Neural cell (in vitro differentiated cells): Measurements from ENCODE around the gene PRG2.

Experiments
- CTCF ChIP-seq: fragments of 450-650 bp; IDR thresholded peaks from 2 replicates; pipeline ENCODE4 v1.5.1; 2014; ENCODE audit warnings: antibody characterized with exemption, mild to moderate bottlenecking, moderate library complexity; ENCODE audit not compliant: poor library complexity, severe bottlenecking
- EP300 ChIP-seq: fragments of 450-650 bp; conservative IDR thresholded peaks from 2 replicates; pipeline ENCODE4 v1.6.1; 2014; ENCODE audit warnings: antibody characterized with exemption, mild to moderate bottlenecking, moderate library complexity; ENCODE audit not compliant: poor library complexity, severe bottlenecking
- EZH2 ChIP-seq: fragments of 200-600, 300-800 bp; shearing (Covaris generic), sonication (generic); IDR thresholded peaks from 2 replicates; pipeline ENCODE4 v1.6.1; 2014; ENCODE audit warnings: antibody characterized with exemption, low read length, borderline replicate concordance, mild to moderate bottlenecking; ENCODE audit not compliant: insufficient read depth, poor library complexity, severe bottlenecking
- POLR2AphosphoS5 ChIP-seq: IDR thresholded peaks from 2 replicates; pipeline ENCODE4 v1.6.1; 2012
- RAD21 ChIP-seq: fragments of 450-650 bp; conservative IDR thresholded peaks from 2 replicates; pipeline ENCODE4 v1.6.1; 2014; ENCODE audit warnings: antibody characterized with exemption, mild to moderate bottlenecking, moderate library complexity
- REST ChIP-seq: IDR thresholded peaks from 2 replicates; pipeline ENCODE4 v1.6.1; 2012; ENCODE audit warnings: borderline replicate concordance

GRCh38 chr11:57432149-57432561 lies 41.7 kb upstream of the PRG2 start:
- no peak for TF ChIP-seq CTCF
- no peak for TF ChIP-seq REST
- TF ChIP-seq EZH2 = no peak
- no peak for TF ChIP-seq POLR2AphosphoS5
- no peak for TF ChIP-seq EP300
- TF ChIP-seq RAD21 = no peak
